IPS-NIHi7 (cell line): ENCODE measurements around the gene USP24.

Experiments used
- DNase-seq: peaks from one replicate; pipeline ENCODE4 v3.0.0; 2012; ENCODE audit warnings: mixed read lengths; ENCODE audit errors: extremely low spot score

The USP24 gene

DNA sequence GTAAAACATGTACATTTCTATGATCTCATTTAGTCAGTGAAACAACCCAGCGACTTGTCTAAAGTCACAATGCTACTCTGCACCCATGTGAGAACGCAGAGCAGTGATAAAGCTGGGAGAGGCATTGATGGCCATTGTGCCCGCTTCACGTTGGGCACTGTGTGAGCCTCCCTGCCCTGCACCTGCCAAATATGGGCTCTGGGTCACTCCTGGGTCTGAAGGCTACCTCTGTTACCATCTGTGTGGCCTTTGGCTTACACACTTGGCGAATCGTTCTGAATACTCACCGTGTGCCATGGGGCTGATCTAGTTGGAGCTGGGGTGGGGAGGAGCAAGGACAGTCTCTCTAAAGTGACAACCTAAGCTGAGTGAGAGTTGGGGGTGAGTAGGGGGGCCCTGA is 145.9 kb downstream of the USP24 start:
- no peak for DNase-seq

DNA sequence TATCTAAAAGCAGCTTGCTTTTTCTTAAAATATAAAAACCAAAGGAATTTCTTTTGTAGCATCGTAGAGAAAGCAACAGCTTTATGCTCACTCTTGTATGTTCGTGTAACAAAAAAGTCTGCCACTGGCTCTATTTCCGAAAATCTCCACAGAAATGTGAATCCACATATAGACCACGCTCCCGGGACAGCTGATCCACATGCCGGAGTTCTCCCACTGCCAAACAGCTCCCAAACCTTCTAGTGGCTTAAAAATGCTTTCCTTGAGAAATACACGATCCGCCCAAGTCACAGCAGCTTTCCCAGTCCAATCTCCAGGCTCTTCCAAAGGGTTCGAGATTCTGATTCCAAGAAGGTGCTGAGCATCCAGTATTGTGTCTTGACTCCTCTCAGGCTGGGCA is 146.5 kb downstream of the USP24 start:
- DNase-seq, result no peak

DNA sequence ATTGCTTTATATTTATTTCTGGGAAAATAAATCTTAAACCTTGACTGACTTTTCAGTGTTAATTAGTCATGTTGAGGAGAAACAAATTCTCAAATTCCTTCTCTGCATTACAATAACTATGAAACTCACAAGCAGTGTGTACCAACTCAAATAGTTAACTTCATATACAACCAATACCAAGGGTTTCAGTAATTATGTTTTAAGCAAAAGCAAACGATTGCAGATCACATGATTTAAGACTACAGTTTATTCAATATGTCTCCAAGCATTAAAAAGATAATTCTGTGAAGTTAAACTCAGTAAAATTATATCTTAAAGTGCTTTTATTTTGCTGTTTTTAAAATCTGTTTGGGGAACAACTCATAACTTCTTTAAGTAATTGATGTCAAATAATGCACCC is 147.2 kb downstream of the USP24 start:
- DNase-seq, result no peak

DNA sequence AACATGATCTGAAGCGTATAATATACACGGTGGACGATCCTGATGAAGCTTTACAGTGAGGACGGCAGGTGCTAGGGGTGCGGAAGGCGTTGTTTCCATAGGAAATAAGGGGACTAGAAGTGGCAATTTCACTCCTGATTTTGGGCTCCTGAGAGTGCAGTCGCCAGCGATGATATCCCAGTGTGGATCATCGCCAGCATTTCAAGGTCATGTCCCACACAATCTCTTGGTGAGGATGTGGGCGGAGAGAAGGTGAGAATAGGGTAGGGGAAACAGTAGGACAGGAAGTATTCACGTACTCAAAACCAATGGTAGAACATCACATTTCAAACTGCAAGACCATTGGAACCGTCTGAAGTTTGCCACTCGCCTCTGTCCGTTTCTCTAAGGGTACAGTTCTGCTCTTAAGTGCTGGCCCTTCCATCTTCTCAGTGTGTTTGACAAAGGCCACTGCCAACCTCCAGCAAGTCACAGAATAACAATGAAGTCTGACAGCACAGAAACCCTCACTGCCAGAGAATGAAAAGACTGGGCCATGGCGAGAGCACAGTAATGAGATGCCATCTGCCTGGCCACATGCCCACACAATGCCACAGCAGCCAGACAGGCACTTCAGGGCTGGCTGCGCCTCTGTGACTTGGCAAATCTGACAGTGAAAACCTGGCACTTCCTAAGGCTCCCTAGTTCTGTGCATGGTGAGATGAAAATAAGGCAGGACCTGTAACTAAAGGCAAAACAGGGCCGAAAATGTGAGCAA is 148.0 kb downstream of the USP24 start:
- DNase-seq, result no peak

DNA sequence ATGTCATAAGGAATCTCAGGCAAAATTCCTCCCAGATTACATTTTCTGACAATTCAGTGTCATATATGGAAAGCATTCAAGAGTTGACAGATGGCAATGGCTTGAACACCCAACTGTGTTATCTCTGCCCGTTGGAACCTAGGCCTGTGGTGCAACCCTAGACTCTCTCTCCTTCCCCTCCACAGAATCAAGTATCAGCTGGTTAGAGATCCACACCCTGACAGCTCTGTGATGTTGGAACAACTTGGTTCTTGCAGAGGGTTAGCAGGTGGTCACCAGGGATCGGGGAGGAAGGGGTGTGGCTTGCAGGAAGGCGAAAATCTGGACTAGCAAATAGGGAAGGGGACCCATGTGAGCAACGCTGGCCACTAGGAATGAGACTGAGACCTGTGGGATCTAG is 149.5 kb downstream of the USP24 start:
- DNase-seq, result no peak

DNA sequence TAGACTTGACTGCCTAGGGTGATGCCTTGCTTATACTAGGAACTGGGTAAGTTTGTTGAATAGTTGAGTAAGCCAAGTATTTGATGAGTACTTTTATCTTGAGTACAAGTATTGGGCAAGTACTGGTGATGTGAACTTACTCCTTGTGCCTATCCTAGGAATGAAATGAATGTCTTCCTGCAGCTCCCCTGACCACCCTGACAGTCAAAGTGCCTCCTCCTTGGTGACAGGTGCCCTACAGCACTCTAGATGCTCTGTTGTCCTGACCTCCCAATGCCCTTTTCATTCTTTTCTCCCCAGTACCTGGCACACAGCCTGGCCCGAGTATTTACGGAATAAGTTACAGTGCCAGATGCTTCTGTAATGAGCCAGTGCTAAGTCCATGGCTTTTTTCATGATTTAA is 150.3 kb downstream of the USP24 start:
- no peak for DNase-seq

DNA sequence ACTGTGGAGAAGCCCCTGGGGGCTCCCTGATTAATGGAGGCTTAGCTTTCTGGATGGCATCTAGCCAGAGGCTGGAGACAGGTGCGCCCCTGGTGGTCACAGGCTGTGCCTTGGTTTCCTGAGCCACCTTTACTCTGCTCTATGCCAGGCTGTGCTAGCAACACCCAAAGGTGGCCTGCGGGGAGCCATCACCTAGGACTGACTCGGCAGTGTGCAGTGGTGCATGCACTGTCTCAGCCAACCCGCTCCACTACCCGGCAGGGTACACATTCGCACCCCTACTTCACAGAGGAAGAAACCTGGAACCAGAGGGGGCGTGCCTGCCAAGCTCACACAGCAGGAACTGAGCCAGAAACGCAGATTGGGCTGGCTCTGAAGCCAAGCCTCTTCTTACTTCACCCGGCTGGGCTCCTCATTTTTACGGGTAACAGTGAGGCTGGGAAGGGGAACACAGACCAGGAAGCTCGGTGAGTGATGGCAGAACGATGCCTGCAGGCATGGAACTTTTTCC is 151.0 kb downstream of the USP24 start:
- no peak for DNase-seq

DNA sequence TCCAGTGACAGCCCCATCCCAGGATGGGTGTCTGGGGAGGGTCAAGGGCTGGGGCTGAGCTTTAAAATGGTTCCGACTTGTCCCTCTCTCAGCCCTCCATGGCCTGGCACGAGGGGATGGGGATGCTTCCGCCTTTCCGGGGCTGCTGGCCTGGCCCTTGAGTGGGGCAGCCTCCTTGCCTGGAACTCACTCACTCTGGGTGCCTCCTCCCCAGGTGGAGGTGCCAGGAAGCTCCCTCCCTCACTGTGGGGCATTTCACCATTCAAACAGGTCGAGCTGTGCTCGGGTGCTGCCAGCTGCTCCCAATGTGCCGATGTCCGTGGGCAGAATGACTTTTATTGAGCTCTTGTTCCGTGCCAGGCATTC is 151.6 kb downstream of the USP24 start:
- no peak for DNase-seq

DNA sequence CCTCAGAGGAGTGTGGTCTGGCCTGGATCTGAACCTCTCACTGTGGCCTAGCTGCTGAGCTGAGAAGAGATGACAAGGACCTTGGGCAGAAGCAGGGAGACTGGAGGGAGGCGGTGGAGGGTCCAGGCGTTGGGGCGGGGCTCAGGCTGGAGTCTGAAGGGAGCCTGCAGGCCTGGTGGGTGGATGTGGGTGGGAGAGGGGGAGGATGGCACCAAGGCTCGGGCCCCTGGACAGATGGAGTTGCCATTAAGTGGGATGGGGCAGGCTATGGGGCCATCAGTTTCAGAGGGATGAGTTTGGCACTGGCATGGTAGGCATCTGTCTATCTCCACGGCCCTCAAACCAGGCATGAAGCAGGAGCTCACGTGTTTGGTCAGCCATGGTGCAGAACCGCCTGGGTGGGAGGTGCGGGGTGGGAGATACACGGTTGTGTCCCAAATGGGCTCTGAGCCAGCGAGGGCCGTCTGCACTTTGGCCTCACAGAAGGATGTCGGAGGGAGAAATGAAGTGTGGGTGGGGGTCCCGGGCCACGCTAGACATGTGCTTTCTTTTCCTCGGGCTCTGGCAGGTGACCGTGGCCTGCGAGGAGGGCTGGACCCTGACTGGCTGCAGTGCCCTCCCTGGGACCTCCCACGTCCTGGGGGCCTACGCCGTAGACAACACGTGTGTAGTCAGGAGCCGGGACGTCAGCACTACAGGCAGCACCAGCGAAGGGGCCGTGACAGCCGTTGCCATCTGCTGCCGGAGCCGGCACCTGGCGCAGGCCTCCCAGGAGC is 152.2 kb downstream of the USP24 start:
- no peak for DNase-seq

DNA sequence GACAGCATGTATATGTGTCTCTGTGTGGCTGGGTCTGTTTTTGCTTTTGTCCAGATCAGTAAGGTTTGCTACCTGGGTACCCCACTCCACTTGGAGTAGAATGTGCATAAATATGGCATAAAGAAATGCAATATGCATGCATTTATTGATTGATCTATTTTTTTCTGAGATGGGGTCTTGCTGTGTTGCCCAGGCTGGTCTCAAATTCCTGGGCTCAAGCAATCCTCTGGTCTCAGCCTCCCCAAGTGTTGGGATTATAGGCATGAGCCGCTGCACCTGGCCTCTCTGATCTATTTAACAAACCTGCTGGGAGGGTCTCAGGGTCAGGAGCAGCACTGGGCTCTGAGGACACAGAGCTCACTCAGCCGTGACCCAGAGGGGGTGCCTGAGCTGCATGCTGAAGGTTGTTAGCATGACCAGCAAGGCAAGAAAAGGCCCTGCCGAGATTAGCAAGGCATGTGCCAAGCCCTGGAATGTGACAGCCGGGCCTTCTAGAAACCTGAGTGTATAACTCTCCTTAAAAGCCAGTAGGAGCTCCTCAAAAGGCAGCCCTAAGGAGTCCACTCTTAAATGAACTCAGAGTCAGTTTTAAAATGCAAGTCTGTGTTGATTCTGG is 153.3 kb downstream of the USP24 start:
- DNase-seq, result no peak

DNA sequence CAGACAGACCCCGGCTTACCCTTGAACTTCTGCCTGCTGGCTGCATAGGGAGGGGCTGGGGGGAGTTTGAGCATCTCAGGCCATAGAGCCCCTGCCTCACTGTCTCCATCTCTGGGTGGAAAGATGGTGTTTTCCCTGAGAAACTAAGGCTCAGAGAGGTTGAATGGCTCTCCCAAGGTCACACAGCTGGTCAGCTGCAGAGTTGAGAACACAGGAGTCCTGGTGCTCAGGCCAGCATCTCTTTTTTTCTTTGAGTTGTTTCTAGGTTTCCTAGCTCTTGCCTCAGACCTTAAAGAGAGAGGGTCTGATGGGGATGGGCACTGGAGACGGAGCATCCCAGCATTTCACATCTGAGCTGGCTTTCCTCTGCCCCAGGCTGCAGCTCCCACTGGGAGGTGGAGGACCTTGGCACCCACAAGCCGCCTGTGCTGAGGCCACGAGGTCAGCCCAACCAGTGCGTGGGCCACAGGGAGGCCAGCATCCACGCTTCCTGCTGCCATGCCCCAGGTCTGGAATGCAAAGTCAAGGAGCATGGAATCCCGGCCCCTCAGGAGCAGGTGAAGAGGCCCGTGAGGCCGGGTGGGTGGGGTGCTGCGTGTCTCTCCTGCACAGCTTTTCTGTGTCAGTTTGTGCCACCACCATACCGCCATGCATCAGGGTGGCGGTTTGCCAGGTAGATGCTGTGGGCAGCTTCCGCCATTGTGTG is 154.0 kb downstream of the USP24 start:
- DNase-seq, result no peak

DNA sequence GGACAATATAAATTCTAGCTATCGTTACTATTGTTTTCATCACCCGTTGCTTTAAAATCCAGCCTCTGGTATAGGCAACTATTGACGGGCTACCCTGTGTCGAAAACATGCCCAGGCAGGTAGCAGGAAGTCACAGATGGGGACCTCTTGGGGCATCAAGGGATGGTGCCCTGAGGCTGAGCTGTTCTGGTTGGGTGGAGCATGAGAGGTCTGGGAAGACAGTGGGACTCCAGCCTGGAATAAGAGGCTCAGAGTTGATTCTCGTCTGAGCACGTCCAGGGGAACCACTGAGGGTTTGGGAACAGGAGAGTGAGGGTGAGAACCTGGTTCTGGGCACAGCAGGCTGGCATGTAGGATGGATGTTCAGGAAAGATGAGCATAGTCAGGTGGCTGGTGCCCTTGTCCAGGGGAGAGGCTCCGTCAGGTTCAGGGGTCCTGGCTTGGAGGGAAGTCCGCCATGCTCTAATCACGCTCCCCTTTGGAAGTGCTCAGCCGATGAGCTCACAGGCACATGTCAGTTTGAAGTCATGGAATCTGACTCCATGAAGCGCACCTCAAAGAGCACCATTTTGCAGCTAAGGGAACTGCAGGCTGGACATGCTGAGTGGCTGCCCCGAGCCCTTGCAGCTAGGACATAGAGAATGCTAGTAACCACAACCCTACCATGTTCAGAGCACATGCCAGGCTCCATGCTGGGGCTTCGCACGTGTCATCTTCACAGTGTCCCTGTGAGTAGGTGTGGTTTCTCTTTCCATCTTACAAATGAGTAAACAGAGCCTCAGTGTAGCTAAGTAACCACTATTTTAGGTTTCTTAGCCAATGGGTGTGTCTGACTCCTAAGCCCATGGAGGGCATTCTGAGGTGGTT is 154.8 kb downstream of the USP24 start:
- no peak for DNase-seq

DNA sequence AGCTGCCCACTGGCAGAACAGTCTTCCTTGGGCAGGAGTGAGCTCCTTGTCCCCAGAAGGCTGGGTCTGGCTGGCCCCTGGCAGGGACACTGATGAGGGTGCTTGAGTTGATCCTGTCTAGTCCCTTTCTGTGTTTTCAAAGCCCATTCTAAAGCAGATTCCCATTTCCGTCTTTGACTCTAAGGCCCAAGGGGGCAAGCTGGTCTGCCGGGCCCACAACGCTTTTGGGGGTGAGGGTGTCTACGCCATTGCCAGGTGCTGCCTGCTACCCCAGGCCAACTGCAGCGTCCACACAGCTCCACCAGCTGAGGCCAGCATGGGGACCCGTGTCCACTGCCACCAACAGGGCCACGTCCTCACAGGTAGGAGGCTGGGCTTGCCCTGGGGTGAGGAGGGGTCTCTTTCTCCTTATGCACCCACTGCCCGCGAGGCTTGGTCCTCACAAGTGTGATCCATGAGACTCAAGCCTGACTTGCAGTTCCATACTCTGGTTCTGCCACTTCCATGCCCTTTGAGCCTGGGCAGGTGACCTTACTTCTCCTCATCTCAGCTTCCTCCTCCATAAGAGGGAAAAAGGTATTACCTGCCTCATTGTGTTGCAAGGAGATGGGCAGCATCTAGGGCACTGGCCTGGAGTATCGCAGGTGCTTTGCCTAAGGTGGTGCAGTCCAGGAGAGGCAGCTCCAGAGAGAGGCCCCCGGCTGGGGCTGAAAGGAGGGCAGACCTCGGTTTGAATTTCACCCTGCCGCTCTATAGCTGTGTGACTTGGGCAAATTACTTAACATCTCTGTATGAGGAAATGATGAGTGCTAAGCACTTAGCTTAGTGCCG is 155.6 kb downstream of the USP24 start:
- DNase-seq, result no peak

DNA sequence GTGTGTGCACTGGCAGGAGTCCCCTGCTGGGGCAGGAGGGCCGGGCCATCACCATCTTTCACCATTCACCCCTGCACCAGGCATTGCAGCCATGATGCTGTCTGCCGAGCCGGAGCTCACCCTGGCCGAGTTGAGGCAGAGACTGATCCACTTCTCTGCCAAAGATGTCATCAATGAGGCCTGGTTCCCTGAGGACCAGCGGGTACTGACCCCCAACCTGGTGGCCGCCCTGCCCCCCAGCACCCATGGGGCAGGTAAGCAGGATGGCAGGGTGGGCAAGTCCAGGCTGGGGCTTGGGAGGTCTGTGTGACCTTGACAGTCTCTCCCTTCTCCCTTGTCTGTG is 157.2 kb downstream of the USP24 start:
- DNase-seq, result no peak

DNA sequence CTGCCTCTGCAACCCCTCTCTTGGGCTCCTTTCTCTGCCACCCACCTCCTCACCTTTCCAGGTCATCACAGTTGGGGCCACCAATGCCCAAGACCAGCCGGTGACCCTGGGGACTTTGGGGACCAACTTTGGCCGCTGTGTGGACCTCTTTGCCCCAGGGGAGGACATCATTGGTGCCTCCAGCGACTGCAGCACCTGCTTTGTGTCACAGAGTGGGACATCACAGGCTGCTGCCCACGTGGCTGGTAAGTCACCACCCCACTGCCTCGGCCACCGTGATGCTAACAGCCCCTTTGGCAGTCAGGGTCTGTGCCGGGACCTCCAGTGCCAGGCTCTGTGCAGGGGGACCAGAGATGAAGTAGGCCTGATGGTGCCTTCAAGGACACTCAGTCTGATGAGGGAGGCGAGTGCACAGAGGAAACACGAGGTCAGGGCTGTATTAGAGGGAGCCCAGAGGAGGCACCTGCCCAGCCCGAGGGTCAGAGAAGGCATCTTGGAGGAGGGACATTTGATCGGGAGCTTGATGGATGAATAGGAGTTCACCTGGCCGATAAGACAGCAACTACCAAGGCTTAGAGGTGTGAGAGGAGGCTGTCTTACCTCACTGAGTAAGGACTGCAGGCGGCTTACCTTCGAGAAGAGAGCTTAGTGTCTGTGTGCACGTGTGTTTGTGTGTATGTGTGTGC is 157.8 kb downstream of the USP24 start:
- DNase-seq, result no peak

DNA sequence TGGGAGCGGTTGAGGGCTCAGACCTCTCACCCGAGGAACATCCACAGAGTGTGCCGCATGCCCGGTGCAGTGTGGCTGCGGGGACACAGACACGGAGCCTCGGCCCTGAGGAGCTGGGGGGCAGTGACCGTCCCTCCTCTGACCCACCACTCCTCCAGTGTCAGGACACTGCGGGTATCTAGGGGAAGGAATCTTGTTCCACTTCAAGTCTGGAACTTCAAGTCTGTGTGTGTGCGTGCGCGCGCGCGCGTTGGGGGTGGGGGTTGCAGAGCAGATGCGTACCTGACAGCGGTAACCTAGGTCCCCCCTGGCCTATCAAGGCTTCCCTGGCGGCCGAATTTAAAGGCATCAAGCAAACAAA is 158.6 kb downstream of the USP24 start:
- DNase-seq, result no peak

DNA sequence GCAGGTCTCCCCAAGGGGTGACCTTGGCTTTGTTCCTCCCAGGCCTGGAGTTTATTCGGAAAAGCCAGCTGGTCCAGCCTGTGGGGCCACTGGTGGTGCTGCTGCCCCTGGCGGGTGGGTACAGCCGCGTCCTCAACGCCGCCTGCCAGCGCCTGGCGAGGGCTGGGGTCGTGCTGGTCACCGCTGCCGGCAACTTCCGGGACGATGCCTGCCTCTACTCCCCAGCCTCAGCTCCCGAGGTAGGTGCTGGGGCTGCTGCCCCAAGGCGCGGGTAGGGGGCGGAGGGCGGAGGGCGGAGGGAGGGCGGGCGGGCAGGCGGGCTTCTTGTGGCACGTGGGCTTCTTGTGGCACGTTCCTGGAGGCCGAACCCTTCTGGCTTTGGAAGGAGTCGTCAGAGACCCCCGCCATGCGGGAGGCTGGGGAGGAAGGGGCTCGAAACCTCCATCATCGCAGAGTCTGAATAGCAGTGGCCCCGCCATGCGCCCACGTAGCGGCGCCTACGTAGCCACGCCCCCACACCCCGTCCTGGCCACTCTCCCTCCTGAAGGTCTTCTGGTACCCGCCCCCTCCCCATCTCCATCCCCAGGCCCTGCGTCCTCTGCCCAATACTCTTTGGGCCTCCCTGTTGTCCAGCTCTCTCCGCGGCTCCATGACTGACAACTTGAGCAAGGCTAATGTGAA is 159.1 kb downstream of the USP24 start:
- no peak for DNase-seq

DNA sequence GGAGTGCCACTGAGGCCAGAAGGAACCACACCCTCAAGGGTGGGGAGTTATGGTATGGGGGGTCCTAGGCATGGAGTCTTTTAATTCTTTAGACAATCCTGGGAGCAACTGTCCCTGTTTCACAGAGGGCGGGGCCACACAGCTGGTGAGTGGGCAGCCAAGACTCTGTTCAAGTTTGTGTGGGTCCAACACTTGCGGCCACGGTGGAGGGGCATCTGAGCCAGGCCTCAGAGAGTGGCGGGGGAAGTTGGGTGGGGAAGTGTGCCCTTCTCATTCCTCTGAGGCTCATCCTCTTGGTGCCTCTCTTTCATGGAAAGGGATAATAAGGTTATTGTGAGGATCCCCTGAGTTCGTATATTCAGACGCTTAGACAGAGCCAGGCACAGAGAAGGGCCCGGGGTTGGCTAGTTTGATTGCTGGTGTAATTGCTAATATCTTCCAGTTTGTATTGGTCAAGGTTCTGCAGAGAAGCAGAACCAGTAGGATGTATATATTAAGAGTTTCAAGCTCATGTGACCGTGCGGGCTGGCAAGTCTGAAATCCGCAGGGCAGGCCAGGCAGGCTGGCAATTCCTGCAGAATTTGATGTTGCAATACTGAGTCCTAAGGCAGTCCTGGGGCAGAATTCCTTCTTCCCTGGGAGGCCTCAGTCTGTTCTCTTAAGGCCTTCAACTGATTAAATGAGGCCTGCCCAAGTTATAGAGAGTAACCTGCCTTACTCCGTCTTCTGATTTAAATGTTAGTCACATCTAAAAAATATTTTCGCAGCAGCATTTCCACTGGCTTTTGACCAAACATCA is 159.9 kb downstream of the USP24 start:
- DNase-seq, result no peak

DNA sequence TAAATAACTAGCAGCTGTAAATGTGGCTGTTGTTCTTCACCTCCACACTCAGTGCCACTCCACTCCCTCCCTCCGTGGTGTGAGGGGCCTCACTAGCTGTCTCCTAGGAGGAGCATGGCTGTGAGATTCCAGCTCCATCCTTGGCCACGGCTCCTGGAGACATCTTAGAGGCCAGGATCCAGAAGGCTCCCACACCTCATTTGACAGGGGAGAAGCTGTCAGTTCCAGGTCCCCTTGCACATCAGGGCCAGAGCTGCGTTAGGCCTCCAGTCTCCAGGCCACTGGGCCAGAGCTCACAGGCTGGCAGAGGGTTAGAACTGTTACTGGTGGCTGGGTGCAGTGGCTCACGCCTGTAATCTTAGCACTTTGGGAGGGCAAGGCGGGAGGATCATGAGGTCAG is 160.8 kb downstream of the USP24 start:
- no peak for DNase-seq
